GM23338 (cell line): ENCODE data around the gene TYSND1. TPM values are rescaled to one million over a fixed set of nuclear protein-coding genes. Genes with fewer than 3 reads are reported as not detected.

ENCODE experiments used
- ATAC-seq: fragments of 200-7000 bp; cut with Tn5 transposase; 3 replicates; pipeline ENCODE4 v1.9.1; 2020
- DNase-seq: peaks from one replicate; pipeline ENCODE4 v3.0.0-alpha.2; 2015; ENCODE audit warnings: low spot score
- H2AFZ ChIP-seq: fragments of 200-600 bp; sonication (generic); 2 replicates; pipeline ENCODE4 v1.8.0; 2016; ENCODE audit warnings: antibody characterized with exemption, mild to moderate bottlenecking, moderate library complexity
- H3F3A ChIP-seq: fragments of 200-600 bp; sonication (generic); replicated peaks from 2 replicates; pipeline ENCODE4 v1.8.0; 2017; ENCODE audit warnings: antibody characterized with exemption, mixed run types, low read depth
- H3K27ac ChIP-seq: fragments of 200-600 bp; sonication (generic); 2 replicates; pipeline ENCODE4 v1.6.1; 2016; ENCODE audit warnings: low read depth
- H3K27me3 ChIP-seq: fragments of 200-600 bp; sonication (generic); 2 replicates; pipeline ENCODE4 v1.8.0; 2016; ENCODE audit warnings: mild to moderate bottlenecking, mixed run types, moderate library complexity; ENCODE audit not compliant: insufficient read depth
- H3K36me3 ChIP-seq: fragments of 200-600 bp; sonication (generic); 2 replicates; pipeline ENCODE4 v1.8.0; 2016; ENCODE audit warnings: mild to moderate bottlenecking; ENCODE audit not compliant: insufficient read depth
- H3K4me1 ChIP-seq: fragments of 200-600 bp; sonication (generic); 2 replicates; pipeline ENCODE4 v1.8.0; 2016; ENCODE audit warnings: mild to moderate bottlenecking, moderate library complexity; ENCODE audit not compliant: insufficient read depth
- H3K4me2 ChIP-seq: fragments of 200-600 bp; sonication (generic); 2 replicates; pipeline ENCODE4 v1.7.1; 2017; ENCODE audit warnings: mixed run types
- H3K4me3 ChIP-seq: fragments of 200-600 bp; sonication (generic); 2 replicates; pipeline ENCODE4 v1.6.1; 2016; ENCODE audit warnings: mixed run types
- H3K79me2 ChIP-seq: fragments of 200-600 bp; sonication (generic); replicated peaks from 2 replicates; pipeline ENCODE4 v1.8.0; 2017; ENCODE audit warnings: mild to moderate bottlenecking; ENCODE audit not compliant: insufficient read depth
- H3K9me2 ChIP-seq: fragments of 200-600 bp; sonication (generic); 2 replicates; pipeline ENCODE4 v1.8.0; 2017; ENCODE audit not compliant: insufficient read depth
- H4K20me1 ChIP-seq: fragments of 200-600 bp; sonication (generic); replicated peaks from 2 replicates; pipeline ENCODE4 v1.8.0; 2017; ENCODE audit warnings: mild to moderate bottlenecking; ENCODE audit not compliant: insufficient read depth
- H3K27ac Mint-ChIP-seq: 2 replicates; pipeline ENCODE4 v1.8.0; 2020; ENCODE audit warnings: inconsistent platforms, mild to moderate bottlenecking, moderate library complexity, mixed read lengths
- H3K27me3 Mint-ChIP-seq: 3 replicates; pipeline ENCODE4 v1.8.0; 2022; ENCODE audit warnings: low read depth, mild to moderate bottlenecking, moderate library complexity, mixed read lengths, inconsistent platforms; ENCODE audit not compliant: insufficient read depth, poor library complexity
- H3K36me3 Mint-ChIP-seq: 3 replicates; pipeline ENCODE4 v1.8.0; 2021; ENCODE audit warnings: low read depth, mild to moderate bottlenecking, inconsistent platforms, moderate library complexity, mixed read lengths
- H3K4me1 Mint-ChIP-seq: 3 replicates; pipeline ENCODE4 v1.8.0; 2020; ENCODE audit warnings: mild to moderate bottlenecking, inconsistent platforms, mixed read lengths
- H3K4me3 Mint-ChIP-seq: 3 replicates; pipeline ENCODE4 v1.8.0; 2021; ENCODE audit warnings: moderate library complexity, mild to moderate bottlenecking, inconsistent platforms, mixed read lengths
- H3K9me3 Mint-ChIP-seq: 3 replicates; pipeline ENCODE4 v1.8.0; 2020; ENCODE audit warnings: moderate library complexity, mild to moderate bottlenecking, inconsistent platforms, mixed read lengths
- EZH2 ChIP-seq: fragments of 200-600 bp; sonication (generic); IDR thresholded peaks from one replicate; pipeline ENCODE4 v1.8.0; 2017; ENCODE audit warnings: antibody characterized with exemption, mild to moderate bottlenecking, low read depth; ENCODE audit not compliant: unreplicated experiment
- EZH2phosphoT487 ChIP-seq: fragments of 200-600 bp; sonication (generic); IDR thresholded peaks from one replicate; pipeline ENCODE4 v1.8.1; 2018; ENCODE audit warnings: antibody characterized with exemption; ENCODE audit not compliant: unreplicated experiment
- NANOG ChIP-seq: IDR thresholded peaks from 2 replicates; pipeline ENCODE4 v1.6.1; 2016; ENCODE audit warnings: antibody characterized with exemption, borderline replicate concordance
- POLR2AphosphoS5 ChIP-seq: IDR thresholded peaks from 2 replicates; pipeline ENCODE4 v1.6.1; 2016; ENCODE audit warnings: antibody characterized with exemption, low read depth
- STAT1 ChIP-seq: IDR thresholded peaks from one replicate; pipeline ENCODE4 v1.6.1; 2016; ENCODE audit warnings: antibody characterized with exemption; ENCODE audit not compliant: unreplicated experiment
- ZNF331 ChIP-seq: fragments of 250-450 bp; sonication (Bioruptor Pico); IDR thresholded peaks from 2 replicates; pipeline ENCODE4 v1.5.0; 2020; ENCODE audit warnings: low read depth, mild to moderate bottlenecking, moderate library complexity
- polyA plus RNA-seq: library from polyadenylated mRNA; unstranded; fragments of >200 nt; fragmentation: Nextera tagmentation; extraction: Ambion mirVana; gene quantifications from 2 replicates; pipeline ENCODE4 v1.2.1, GENCODE V29; 2016
- total RNA-seq: library from RNA; depleted of rRNA; stranded (reverse); fragments of >200 nt; shearing (Covaris generic); gene quantifications from 2 replicates; pipeline ENCODE4 v1.2.3, GENCODE V29; 2014
- TF ChIP-seq, protein P1 (sequence below): fragments of 250-450 bp; sonication (Bioruptor Pico); IDR thresholded peaks from 2 replicates; pipeline ENCODE4 v1.5.0; 2020; ENCODE audit warnings: mild to moderate bottlenecking, moderate library complexity
- TF ChIP-seq, protein P2 (sequence below): IDR thresholded peaks from 2 replicates; pipeline ENCODE4 v1.6.1; 2016; ENCODE audit warnings: antibody characterized with exemption
- TF ChIP-seq, protein P3 (sequence below): IDR thresholded peaks from one replicate; pipeline ENCODE4 v1.6.1; 2018; ENCODE audit warnings: antibody characterized with exemption; ENCODE audit not compliant: unreplicated experiment

Gene TYSND1
- total and polyA plus RNA-seq, 2 experiments from 2014 or later: 5.2 to 19.5 TPM

DNA sequence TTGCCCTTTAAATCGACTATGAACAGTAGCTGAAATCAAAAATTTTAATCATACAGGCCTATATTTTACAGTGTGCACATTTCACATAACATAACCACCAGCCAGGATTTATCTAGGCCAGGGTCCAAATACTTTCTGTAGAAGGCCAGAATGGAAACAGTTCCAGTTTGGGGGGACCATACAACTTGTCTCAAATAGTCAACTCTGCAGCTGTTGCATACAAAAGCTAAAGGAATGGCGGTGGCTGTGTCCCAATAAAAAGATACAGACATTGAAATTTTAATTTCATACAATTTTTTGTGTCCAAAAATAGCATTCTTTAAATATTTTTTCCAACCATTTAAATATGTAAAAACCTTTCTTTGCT lies 742 bp upstream of the TYSND1 start (continued):
- TF ChIP-seq, protein P1, sequence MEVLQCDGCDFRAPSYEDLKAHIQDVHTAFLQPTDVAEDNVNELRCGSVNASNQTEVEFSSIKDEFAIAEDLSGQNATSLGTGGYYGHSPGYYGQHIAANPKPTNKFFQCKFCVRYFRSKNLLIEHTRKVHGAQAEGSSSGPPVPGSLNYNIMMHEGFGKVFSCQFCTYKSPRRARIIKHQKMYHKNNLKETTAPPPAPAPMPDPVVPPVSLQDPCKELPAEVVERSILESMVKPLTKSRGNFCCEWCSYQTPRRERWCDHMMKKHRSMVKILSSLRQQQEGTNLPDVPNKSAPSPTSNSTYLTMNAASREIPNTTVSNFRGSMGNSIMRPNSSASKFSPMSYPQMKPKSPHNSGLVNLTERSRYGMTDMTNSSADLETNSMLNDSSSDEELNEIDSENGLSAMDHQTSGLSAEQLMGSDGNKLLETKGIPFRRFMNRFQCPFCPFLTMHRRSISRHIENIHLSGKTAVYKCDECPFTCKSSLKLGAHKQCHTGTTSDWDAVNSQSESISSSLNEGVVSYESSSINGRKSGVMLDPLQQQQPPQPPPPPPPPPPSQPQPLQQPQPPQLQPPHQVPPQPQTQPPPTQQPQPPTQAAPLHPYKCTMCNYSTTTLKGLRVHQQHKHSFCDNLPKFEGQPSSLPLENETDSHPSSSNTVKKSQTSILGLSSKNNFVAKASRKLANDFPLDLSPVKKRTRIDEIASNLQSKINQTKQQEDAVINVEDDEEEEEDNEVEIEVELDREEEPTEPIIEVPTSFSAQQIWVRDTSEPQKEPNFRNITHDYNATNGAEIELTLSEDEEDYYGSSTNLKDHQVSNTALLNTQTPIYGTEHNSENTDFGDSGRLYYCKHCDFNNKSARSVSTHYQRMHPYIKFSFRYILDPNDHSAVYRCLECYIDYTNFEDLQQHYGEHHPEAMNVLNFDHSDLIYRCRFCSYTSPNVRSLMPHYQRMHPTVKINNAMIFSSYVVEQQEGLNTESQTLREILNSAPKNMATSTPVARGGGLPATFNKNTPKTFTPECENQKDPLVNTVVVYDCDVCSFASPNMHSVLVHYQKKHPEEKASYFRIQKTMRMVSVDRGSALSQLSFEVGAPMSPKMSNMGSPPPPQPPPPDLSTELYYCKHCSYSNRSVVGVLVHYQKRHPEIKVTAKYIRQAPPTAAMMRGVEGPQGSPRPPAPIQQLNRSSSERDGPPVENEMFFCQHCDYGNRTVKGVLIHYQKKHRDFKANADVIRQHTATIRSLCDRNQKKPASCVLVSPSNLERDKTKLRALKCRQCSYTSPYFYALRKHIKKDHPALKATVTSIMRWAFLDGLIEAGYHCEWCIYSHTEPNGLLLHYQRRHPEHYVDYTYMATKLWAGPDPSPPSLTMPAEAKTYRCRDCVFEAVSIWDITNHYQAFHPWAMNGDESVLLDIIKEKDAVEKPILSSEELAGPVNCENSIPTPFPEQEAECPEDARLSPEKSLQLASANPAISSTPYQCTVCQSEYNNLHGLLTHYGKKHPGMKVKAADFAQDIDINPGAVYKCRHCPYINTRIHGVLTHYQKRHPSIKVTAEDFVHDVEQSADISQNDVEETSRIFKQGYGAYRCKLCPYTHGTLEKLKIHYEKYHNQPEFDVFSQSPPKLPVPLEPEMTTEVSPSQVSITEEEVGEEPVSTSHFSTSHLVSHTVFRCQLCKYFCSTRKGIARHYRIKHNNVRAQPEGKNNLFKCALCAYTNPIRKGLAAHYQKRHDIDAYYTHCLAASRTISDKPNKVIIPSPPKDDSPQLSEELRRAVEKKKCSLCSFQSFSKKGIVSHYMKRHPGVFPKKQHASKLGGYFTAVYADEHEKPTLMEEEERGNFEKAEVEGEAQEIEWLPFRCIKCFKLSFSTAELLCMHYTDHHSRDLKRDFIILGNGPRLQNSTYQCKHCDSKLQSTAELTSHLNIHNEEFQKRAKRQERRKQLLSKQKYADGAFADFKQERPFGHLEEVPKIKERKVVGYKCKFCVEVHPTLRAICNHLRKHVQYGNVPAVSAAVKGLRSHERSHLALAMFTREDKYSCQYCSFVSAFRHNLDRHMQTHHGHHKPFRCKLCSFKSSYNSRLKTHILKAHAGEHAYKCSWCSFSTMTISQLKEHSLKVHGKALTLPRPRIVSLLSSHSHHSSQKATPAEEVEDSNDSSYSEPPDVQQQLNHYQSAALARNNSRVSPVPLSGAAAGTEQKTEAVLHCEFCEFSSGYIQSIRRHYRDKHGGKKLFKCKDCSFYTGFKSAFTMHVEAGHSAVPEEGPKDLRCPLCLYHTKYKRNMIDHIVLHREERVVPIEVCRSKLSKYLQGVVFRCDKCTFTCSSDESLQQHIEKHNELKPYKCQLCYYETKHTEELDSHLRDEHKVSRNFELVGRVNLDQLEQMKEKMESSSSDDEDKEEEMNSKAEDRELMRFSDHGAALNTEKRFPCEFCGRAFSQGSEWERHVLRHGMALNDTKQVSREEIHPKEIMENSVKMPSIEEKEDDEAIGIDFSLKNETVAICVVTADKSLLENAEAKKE (CRISPR knock-in tag): no peak
- TF ChIP-seq, protein P2, sequence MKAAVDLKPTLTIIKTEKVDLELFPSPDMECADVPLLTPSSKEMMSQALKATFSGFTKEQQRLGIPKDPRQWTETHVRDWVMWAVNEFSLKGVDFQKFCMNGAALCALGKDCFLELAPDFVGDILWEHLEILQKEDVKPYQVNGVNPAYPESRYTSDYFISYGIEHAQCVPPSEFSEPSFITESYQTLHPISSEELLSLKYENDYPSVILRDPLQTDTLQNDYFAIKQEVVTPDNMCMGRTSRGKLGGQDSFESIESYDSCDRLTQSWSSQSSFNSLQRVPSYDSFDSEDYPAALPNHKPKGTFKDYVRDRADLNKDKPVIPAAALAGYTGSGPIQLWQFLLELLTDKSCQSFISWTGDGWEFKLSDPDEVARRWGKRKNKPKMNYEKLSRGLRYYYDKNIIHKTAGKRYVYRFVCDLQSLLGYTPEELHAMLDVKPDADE: no peak
- no peak for TF ChIP-seq STAT1
- no peak for TF ChIP-seq NANOG
- no peak for TF ChIP-seq ZNF331

DNA sequence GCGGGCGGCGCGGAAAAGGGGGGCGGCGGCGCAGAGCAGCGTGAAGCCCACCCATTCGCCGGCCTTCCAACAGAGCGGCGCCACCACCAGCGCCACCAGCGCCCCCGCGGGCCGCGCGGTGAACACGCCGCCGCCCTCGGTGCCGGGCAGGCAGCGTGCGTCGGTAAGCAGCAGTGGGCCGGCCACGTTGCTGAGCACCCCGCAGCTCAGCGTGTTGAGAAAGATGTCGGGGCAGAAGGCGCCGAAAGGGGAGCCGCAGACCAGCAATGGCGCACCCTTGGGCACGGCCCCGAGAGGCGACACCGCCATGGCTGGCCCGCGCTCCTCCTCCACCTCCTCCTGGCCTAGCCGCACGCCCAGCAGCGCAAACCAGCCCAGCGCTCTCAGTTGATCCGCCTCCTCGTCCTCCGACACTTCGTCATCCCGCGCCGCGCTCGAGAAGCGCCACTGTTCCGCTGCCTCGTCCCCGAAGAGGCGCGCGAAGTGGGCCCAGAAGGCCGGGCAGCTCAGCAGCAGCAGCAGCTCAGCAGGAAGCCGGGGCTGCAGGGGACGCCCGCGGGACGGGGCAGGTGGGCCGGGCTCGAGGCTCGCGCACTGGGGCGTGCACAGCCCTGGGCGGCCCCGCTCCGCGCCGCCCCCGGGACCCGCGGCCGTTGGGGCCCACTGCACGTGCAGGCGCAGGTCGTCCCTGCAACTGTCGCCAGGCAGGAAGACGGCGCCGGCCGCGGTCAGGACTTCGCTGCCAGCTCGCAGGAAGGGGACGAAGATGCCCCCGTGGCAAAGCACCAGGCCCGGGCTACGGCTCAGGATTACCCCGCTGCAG lies 623 bp downstream of the TYSND1 start:
- H3K9me2 ChIP-seq: no peaks in the 10 kb centered on the region
- H3F3A ChIP-seq: 0 out of 2 replicates have a peak, but pooled peaks cover 3% of the 10 kb centered on the region
- peaks cover 7% of the 10 kb centered on the region; the same call in 1 of the 2 replicates for H3K27me3 ChIP-seq
- Mint-ChIP-seq H3K9me3 (no peaks in the 10 kb centered on the region), H3K4me3 (peak overlapping the region; percentile 85), H3K27me3 (peaks cover 6% of the 10 kb centered on the region), H3K36me3 (peaks cover 7% of the 10 kb centered on the region; the same call in 1 of the 3 replicates), H3K4me1 (peaks cover 14% of the 10 kb centered on the region), H3K27ac (no peak overlapping the region; the same call in 1 of the 2 replicates)
- H2AFZ ChIP-seq: peak overlapping the region; percentile 86; the same call in 1 of the 2 replicates
- peak overlapping the region; percentile 90 for H3K4me2 ChIP-seq
- DNase-seq: peak; percentile 69
- no peaks in the 10 kb centered on the region; the same call in 1 of the 2 replicates for H3K36me3 ChIP-seq
- peaks cover 12% of the 10 kb centered on the region; the same call in 1 of the 2 replicates for H3K4me1 ChIP-seq
- H3K27ac ChIP-seq: no peak overlapping the region
- H3K4me3 ChIP-seq: peak overlapping the region; percentile 55
- peak; percentile 54 for ATAC-seq
- no peaks in the 10 kb centered on the region; the same call in none of the 2 replicates for H4K20me1 ChIP-seq
- peaks cover 7% of the 10 kb centered on the region; the same call in 1 of the 2 replicates for H3K79me2 ChIP-seq
- TF ChIP-seq POLR2AphosphoS5 (no peak), EZH2phosphoT487 (no peak), EZH2 (no peak), STAT1 (no peak)
- TF ChIP-seq, protein P3, sequence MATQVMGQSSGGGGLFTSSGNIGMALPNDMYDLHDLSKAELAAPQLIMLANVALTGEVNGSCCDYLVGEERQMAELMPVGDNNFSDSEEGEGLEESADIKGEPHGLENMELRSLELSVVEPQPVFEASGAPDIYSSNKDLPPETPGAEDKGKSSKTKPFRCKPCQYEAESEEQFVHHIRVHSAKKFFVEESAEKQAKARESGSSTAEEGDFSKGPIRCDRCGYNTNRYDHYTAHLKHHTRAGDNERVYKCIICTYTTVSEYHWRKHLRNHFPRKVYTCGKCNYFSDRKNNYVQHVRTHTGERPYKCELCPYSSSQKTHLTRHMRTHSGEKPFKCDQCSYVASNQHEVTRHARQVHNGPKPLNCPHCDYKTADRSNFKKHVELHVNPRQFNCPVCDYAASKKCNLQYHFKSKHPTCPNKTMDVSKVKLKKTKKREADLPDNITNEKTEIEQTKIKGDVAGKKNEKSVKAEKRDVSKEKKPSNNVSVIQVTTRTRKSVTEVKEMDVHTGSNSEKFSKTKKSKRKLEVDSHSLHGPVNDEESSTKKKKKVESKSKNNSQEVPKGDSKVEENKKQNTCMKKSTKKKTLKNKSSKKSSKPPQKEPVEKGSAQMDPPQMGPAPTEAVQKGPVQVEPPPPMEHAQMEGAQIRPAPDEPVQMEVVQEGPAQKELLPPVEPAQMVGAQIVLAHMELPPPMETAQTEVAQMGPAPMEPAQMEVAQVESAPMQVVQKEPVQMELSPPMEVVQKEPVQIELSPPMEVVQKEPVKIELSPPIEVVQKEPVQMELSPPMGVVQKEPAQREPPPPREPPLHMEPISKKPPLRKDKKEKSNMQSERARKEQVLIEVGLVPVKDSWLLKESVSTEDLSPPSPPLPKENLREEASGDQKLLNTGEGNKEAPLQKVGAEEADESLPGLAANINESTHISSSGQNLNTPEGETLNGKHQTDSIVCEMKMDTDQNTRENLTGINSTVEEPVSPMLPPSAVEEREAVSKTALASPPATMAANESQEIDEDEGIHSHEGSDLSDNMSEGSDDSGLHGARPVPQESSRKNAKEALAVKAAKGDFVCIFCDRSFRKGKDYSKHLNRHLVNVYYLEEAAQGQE: no peak
- TF ChIP-seq, protein P2: peak; percentile 11; the same call in 1 of the 2 replicates
